ENCODE results near the gene C1orf210. TPM values are rescaled to one million over a fixed set of nuclear protein-coding genes. Genes with fewer than 3 reads are reported as not detected.

Gene C1orf210
- total and polyA plus RNA-seq, 2 of the 4 experiments (the other 2 are of a cell fraction), result not detected

- H2BK120ac ChIP-seq (ENCODE audit: low read depth, low read length), result no peak overlapping the region
- peak overlapping the region; percentile 21 for H2AK9ac ChIP-seq (replicated peaks; ENCODE audit: low read depth, low read length, poor library complexity)
- H3K4me3 ChIP-seq (ENCODE audit: insufficient read depth, low read depth, low read length), result no peak overlapping the region
- H3K23ac ChIP-seq (ENCODE audit: low read depth, low read length), result no peak overlapping the region
- H2BK20ac ChIP-seq (ENCODE audit: low read depth, low read length), result no peak overlapping the region
- DNase-seq (peak; percentile 54), ATAC-seq (ENCODE audit: low read depth) (no peak)
- no peak overlapping the region for H4K8ac ChIP-seq (ENCODE audit: low read depth in 2 of 2, low read length in 2 of 2)
- no peak overlapping the region for H2AK5ac ChIP-seq (ENCODE audit: low read depth, low read length)
- WGBS, 2 experiments (ENCODE audit: extremely low coverage in 2 of 2, insufficient read length in 1 of 2), result 40% methylated on average over 4 of the region's 6 CpGs; no CpG with 5 or more reads in 1 of the 2 experiments
- TF ChIP-seq FOS (IDR thresholded peaks at IDR 0.05; ENCODE audit: low read depth, low read length) (peak; percentile 11; the same call in 1 of the 2 replicates), RAD21 (IDR thresholded peaks at IDR 0.05; ENCODE audit: low read length) (no peak), USF2 (IDR thresholded peaks at IDR 0.05; ENCODE audit: low read depth, low read length) (0 out of 2 replicates have a peak, but pooled peaks have one; percentile 28)
- in situ Hi-C loops (cut with MboI; ENCODE audit: low sequenced_read_pairs), result no loop called here
- ChIA-PET POLR2A (ENCODE audit: unreplicated experiment) (no interaction called here), CTCF (no interaction called here)
- no peak overlapping the region for H3K27ac ChIP-seq (ENCODE audit: insufficient read depth, low read length)
- H2BK5ac ChIP-seq (ENCODE audit: low read depth, low read length, poor library complexity, severe bottlenecking), result no peak overlapping the region
- H2BK15ac ChIP-seq (ENCODE audit: low read depth, low read length), result no peak overlapping the region
- H3K56ac ChIP-seq (ENCODE audit: extremely low read depth, insufficient read depth, low read length), result no peak overlapping the region
- peak overlapping the region; percentile 17 for H2AFZ ChIP-seq (replicated peaks; ENCODE audit: low read length, poor library complexity)
- no peaks in the 10 kb centered on the region for H3K79me1 ChIP-seq (ENCODE audit: low read depth in 1 of 2, low read length in 2 of 2)
- no TSS peak for BruUV-seq (replicated peaks)
- no peaks in the 10 kb centered on the region; the same call in 1 of the 2 replicates for H3K9me1 ChIP-seq (ENCODE audit: insufficient read depth, low read length)
- intact Hi-C loops (cut with micrococcal nuclease), result no loop called here
- H3K4ac ChIP-seq (ENCODE audit: low read depth, low read length), result no peak overlapping the region
- H3K18ac ChIP-seq (ENCODE audit: low read depth, low read length), result no peak overlapping the region
- H4K20me1 ChIP-seq (ENCODE audit: insufficient read depth, low read length), result no peaks in the 10 kb centered on the region
- dilution Hi-C loops (cut with HindIII; ENCODE audit: low sequenced_read_pairs, unreplicated experiment), result no loop called here
- no peak overlapping the region for H3K14ac ChIP-seq (replicated peaks; ENCODE audit: low read depth, low read length)
- no peaks in the 10 kb centered on the region for H3K27me3 ChIP-seq (ENCODE audit: control insufficient read depth, insufficient read depth, low read length)
- no peak overlapping the region for H3K4me2 ChIP-seq (ENCODE audit: low read depth, low read length)
- no peak overlapping the region for H4K5ac ChIP-seq (ENCODE audit: low read depth, low read length)
- H3K36me3 ChIP-seq (ENCODE audit: control insufficient read depth, insufficient read depth, low read length), result no peaks in the 10 kb centered on the region
- no peak overlapping the region for H4K91ac ChIP-seq (ENCODE audit: insufficient read depth, low read depth, low read length)
- no peaks in the 10 kb centered on the region for H3K9me3 ChIP-seq (ENCODE audit: control insufficient read depth, insufficient read depth, low read length)
- H3K4me1 ChIP-seq (ENCODE audit: control insufficient read depth, insufficient read depth, low read length), result peaks cover 6% of the 10 kb centered on the region; the same call in 1 of the 2 replicates
- H3K9ac ChIP-seq (ENCODE audit: low read depth, low read length), result no peak overlapping the region
Measured at GRCh38 chr1:43241413-43241836, 44.0 kb downstream of the C1orf210 start.
